GM12878 (cell line): ENCODE results near the gene PCK1.

Experiments used
- EED ChIP-seq: sonication (generic); IDR thresholded peaks from 2 replicates; pipeline ENCODE4 v1.6.1; 2016; ENCODE audit warnings: antibody characterized with exemption, low read depth
- POLR2A ChIP-seq: IDR thresholded peaks from 2 replicates; pipeline ENCODE4 v1.6.1; 2011; ENCODE audit warnings: low read depth, mild to moderate bottlenecking, low read length
- TAF1 ChIP-seq: IDR thresholded peaks from 2 replicates; pipeline ENCODE4 v1.6.1; 2011; ENCODE audit warnings: mild to moderate bottlenecking, low read depth, low read length, borderline replicate concordance
- TF ChIP-seq, protein P1 (sequence below), 3 experiments: IDR thresholded peaks in 2 of 3; conservative IDR thresholded peaks in 1 of 3; 2 replicates each; pipeline ENCODE4 v1.5.1; 2011; ENCODE audit warnings: low read depth in 3 of 3, low read length in 3 of 3, mild to moderate bottlenecking in 3 of 3, control low read depth in 2 of 3, moderate library complexity in 2 of 3, inconsistent platforms in 1 of 3, mixed read lengths in 1 of 3; ENCODE audit not compliant: control insufficient read depth in 2 of 3, insufficient read depth in 1 of 3; ENCODE audit errors: extremely low read depth in 1 of 3

DNA sequence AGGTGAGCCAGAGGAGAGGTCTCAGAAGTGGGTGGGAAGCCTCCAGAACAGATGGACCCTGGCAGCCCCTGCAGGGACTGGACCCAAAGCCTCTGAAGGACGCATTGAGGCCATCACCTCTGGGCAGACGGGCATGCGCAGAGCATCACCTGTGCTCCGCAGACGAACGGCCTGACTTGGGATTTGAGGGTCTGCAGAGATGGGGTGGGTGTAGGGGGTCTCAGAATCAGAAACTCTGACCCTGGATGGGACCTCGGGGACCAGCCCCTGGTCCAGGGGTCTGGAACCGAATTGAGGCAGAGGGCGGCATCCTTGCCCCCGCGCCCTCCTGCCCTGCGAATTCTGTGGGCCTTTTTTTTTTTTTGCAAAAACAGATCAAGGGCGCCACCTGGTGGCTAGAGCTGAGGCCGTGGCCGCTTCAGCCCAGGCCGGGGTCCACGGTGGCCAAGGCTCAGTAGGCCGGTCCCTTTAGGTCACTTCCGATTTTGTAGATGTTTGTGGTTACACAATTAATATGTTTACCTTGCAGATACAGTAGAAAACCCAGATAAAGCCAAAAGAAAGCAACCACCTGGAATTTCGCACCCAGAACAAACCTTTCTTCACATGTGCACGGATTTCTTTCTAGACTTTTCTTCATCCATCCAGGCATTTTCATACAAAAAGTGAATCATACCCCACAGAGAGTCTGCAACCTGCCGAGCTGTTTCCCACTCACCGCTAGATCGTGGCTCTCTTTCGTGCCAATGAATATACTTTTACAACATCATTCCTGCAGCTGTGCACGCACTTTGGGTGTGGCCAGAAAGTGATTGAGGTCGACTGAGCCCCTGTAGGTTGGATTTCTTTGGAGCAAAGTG lies 33.4 kb downstream of the PCK1 start:
- TF ChIP-seq, protein P1, sequence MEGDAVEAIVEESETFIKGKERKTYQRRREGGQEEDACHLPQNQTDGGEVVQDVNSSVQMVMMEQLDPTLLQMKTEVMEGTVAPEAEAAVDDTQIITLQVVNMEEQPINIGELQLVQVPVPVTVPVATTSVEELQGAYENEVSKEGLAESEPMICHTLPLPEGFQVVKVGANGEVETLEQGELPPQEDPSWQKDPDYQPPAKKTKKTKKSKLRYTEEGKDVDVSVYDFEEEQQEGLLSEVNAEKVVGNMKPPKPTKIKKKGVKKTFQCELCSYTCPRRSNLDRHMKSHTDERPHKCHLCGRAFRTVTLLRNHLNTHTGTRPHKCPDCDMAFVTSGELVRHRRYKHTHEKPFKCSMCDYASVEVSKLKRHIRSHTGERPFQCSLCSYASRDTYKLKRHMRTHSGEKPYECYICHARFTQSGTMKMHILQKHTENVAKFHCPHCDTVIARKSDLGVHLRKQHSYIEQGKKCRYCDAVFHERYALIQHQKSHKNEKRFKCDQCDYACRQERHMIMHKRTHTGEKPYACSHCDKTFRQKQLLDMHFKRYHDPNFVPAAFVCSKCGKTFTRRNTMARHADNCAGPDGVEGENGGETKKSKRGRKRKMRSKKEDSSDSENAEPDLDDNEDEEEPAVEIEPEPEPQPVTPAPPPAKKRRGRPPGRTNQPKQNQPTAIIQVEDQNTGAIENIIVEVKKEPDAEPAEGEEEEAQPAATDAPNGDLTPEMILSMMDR (IDR thresholded peaks at IDR 0.05 in 2 of 3, conservative IDR thresholded peaks at IDR 0.05 in 1 of 3; ENCODE audit: control insufficient read depth in 2 of 3, extremely low read depth in 1 of 3, insufficient read depth in 1 of 3, low read depth in 3 of 3, low read length in 3 of 3): peak; percentile 61 to 86 (median 66)
- TF ChIP-seq TAF1 (no peak), POLR2A (no peak), EED (no peak)
